ENCODE data around the gene ADAMTS9. TPM values are rescaled to one million over a fixed set of nuclear protein-coding genes. Genes with fewer than 3 reads are reported as not detected.

The ADAMTS9 gene
- total RNA-seq, 1 donor from 2014 or later = 58.3 TPM

DNA sequence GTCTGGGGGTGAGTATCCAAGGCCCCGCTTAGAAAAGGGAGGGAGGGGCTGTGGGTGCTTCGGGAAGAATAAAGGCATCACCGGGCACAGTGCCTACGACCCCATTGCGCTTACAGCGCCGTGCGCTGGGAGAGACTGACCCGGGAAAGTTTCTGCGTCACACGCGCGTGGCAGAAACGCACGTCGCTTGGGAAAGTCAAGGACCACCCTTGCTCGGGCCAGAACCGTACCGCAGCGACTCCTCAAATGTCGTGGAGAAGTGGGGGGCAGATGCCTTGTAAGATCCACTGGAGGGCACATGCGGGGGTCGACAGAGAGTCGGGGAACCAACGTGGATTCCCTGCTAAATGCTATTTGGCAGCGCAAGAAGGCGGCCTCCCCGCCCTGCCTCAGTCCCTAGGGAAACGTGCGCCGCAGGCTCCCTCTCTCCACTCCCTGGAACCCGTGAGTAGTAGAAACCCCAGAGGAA is 2.4 kb downstream of the ADAMTS9 start:
- no peak for DNase-seq (ENCODE audit: low read depth, low spot score)

DNA sequence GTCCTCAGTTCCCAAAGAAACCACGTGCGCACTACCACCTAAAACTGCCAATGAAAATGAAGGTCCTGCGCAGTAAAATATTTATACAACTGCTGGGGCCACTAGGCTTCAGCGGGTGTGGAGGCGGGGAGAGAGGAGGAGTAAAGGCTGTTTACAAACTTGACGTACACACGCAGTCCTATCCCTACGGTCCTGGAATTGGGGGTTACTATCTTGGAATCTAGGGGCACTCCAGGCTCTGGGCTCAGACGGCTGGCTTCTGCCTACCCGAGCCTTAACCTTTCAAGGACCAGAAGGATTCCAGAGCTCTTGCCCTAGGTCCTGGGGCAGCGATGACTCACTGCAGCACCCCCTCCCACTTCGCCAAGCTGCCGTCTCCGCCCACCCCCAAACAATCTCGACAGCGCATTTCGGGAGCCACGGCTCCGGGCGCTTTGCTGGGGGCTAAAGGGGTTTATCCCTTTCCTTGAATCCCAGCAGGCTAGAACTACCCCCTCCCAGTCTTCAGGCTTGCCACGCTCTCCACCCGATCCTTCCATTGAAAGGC is 3.0 kb downstream of the ADAMTS9 start:
- DNase-seq (ENCODE audit: low read depth, low spot score) = no peak

DNA sequence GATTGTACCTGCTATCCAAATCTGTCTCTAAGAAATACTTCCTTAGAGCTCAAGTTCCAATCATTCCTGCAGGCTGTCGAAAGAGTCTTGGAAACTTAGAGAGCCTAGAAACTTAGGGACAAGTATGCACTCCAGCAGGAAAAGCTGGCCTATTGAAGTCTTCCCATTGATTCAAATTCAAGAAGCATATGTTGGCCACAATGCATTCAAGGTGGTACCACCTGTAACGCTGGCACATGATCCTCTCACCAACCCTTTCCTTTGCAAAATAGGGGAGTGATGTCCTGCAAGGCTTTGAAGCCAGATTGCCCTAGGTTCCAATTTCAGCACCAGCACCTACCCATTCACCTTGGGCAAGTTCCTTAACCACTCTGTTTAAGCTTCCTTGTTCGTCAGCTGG is 6.0 kb downstream of the ADAMTS9 start:
- no peak for DNase-seq (ENCODE audit: low read depth, low spot score)

DNA sequence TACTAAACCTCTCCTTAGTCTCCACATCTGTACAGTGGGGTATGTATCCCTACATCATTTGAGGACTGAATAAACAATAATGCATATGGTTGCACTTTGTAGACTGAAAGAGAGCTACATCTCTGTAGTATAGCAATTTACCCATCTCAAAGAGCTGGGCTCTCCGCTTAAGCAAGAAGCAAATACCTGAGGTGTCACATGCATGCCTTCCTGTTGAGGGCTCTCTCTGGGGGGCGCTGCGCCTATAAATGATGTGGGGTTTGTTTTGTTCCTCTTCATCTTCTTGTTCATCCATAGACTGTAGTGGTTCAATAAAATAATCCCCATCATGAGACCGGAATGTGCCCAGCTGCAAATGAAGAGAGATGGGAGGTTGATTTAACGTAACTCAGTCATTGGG is 6.8 kb downstream of the ADAMTS9 start:
- no peak for DNase-seq (ENCODE audit: low read depth, low spot score)

DNA sequence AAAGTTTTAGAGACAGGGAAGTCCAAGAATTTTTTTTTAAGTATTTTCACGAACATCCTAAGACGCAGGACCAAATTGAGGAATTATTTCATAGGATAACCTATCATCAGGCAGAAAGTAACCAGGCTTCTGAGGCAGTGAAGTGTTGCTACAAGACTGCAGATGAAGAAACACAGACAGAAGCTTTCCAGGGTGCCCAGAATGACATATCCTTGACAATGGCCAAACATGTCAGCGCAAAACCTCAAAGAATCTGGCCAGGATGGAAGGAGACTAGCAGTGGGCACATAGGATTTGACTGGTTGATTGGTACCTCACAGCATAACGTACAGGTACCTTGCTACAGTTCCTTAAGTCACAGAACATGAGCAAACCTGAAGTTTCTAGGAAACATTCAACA is 7.5 kb downstream of the ADAMTS9 start:
- DNase-seq (ENCODE audit: low read depth, low spot score) = no peak

DNA sequence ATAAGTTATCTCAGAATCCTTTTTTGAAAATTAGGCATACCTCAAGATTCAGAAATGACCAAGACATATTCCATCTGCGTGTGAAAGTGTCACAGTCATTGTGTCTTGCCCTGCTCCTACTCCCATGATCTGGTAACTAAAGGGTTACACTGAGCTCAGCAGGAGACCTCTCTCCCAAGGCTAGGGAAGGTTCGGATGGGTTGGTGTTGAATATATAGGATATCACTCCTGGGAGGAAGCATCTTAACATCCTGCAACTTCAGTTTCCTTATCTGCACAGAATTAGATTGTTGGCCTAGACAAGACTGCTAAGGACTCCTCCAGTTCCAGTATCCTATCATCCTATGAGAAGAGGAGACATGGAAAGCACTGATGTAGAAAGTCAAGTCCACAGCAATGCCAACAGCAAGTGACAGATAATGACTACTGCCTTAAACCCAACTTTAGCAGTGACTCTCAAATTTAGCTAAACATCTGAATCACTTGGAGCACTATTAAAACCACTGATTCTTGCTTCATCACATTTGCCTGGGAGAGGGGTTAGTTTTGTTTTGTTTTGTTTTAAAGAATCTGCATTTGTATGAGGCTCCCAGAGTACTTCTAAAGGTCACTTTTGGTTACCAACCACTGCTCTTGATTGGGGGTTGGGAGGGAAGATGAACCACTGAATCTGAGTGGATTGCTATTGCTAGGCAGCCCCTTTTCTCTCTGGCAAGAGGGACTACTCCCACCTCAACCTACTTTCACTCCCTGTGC is 9.7 kb downstream of the ADAMTS9 start:
- no peak for DNase-seq (ENCODE audit: low read depth, low spot score)

DNA sequence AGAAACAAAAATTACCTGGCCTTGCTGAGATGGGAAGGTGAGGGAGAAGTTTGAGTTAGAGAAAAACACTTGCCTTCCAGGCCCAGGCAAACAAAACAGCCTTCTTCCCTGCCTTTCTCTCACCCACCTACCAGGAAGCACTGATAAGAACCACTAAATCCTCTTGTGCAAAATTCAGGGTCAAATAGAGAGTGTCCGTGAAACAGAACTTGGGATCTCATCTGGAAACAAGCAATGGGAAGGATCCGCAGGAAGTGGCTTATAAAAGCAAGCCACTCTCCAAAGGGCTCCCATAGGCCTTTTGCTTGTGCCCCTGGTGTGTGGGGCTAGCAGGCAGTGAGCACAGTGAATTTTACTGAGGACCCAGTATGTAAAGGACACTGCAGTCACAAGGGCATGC is 11.0 kb downstream of the ADAMTS9 start:
- no peak for DNase-seq (ENCODE audit: low read depth, low spot score)

DNA sequence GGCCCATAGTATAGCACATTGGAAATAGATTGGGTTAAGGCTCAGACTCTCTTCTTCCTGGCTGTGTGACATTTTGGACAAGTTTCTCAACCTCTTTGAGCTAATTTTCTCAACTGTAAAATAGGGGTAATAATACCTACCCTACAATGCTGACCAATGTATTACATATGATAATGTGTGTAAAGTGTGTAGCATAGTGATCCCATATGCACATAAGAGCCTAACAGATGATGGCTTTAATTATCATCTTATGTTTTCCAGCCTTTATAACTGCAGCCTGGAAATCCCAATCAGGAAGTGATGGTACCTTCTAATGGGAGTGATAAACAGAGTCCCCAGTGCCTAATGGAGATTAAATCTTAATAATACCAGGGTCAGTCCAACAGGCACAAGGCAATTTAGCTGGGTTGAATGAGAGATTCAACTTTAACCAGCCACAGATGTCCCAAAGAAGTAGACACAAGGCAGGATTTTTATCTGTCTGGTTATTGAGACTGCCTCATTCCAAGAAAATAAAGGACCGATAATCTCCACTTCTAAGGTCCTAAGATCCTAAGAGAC is 12.0 kb downstream of the ADAMTS9 start:
- no peak for DNase-seq (ENCODE audit: low read depth, low spot score)

DNA sequence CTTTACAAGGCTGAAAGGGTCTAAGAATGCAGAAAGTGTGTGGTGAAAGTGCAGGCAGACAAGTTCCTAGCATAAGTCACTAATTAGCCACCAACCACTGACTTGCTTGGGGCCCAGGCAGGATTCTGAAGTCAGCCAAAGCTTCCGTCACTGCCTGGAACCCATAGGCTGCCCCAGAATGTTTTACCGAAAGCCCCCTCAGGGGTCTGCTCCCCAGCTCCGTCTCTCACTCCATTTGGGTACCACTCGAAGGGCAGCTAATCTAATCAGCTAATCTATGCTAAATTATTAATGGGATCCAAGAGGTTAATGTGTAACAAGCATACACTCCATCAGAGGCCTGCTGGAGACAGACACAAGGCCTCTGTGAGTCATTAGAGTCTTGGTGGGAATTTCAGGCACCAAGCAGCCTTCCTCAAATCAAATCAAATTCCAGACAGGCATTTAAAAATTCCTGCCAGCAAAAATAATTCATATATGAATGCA is 13.2 kb downstream of the ADAMTS9 start:
- no peak for DNase-seq (ENCODE audit: low read depth, low spot score)

DNA sequence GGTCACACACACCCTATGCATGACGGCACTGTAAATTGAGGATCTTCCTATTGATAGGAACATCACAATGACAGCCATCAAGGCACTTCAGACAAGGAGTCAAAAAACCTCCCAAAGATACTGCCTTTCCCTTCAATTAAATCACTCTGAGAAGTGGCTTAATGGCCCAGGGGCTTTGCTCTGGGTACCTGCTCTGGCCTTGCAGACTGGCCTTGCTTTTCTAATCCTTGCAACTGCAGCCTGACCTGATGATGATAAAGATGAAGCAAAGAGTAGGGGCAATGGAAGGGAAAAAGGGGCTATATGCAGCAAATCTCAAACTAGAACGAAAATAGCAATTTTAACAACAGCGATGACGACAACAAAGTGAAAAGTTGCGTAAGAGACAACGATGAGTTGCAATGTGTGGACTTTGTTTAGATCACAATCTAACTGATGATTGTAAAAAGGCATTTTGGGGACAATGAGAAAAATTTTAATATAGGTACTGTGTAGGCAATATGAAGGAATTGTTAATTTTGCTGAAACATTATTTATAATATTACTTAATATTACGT is 14.6 kb downstream of the ADAMTS9 start:
- no peak for DNase-seq (ENCODE audit: low read depth, low spot score)

DNA sequence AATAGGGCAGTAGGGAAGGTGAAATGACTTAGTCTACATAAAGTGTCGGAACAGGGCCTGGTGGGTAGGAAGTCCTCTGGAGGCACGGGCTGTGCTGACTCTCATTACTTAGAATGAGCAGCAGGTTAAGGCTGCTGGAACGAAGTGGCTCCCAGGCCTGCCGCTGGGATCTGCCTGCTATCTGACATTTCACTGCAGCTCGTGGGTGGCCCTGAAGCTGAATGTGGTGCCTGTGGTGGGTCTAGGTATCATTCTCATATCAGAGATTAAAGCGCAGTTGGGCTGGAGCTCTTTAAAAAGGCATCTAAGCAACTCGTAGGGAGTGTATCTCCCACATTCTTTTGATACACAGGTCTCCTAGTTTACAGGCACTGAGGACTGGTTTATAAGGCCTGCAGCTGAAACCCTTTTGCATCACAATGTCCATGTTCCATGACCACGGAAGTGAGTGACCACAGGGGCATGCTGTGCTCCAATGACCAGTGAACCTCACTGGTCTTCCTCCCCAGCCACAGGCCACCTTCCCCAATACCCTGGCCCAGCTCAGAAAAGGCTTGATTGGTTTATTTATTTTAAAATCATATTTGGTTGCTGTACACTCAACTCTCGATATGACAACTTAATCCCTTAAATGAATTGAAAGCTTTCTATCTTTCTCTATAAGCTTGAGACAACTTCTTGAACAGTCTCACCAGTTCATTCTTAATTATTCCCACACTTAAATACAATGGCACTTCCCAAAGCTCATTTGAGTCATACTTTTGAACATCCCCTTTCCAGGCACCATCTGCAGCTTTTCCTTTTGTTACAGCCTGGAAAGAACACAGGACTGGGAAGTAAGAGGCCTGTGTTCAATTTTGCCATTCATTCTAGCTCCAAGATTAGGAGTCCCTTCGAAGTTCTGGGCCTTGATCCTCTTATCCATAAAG is 19.0 kb downstream of the ADAMTS9 start:
- DNase-seq (ENCODE audit: low read depth, low spot score) = no peak

DNA sequence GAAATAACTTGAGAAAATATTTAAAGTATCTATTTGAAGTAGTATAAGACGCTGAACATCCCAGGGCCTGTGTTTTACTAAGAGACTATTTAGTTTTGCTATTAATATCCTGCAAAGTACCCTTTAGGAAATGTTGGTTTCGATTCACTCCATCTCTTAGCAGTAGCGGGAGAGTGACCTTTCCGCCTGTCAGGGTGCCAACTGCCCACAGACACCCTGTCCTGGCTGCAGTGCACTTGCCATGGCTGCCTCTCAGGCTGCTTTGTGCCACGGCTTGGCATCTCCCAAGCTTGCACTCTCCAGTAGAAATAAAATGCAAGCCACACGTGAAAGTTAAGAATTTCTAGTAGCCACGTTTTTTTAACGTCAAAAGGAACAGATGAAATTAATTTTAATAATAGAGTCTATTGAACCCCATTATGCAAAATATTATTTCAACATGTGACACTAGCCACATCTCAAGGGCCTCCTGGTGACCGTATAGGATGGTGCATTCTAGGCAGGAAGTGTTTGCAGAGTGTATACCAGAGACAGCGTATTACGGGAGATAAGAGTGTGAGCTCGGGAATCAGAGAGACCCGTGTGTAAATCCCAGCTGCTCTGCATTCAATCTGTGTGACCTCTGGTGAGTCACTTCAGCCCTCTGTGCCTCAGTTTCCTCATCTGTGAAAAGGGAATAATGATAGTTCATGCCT is 19.8 kb downstream of the ADAMTS9 start:
- DNase-seq (ENCODE audit: low read depth, low spot score) = no peak

DNA sequence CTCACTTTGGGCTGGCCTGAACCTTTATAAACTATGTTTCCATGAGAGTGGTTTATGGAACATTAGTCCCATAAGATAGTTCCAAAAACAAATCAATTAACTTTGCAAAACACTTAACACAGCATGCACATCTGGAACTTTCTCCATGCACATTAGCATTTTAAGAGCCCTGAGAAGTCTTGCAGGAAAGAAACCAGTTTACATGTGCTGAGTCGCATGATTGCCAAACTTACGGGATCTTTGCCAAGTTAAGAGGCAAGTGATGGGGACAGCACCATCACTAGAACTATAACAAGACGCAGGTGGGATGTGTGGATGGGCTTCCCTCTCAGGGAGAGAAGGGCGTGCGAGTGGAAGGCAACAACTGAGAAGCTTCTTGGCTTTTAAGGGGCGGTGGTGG is 20.7 kb downstream of the ADAMTS9 start:
- DNase-seq (ENCODE audit: low read depth, low spot score) = no peak

DNA sequence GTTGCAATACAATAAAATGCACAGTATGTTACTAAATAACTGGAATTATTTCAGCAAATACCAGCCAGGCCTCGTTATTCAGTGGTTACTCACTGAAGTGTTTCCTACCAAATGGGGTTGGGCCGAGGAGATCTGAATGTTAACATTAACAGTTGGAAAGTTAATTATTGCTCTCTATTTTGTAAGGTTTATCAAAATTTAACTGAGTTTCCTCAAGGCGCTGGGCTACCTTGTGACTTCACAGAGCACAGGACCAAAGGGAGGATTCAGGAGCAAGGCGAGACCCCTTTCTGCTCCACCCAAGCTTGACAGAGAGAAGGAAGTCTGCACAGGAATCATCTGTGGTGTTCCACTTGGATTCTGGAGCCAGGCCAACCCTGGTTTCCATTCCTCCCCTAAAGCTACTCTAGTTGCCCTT is 21.6 kb downstream of the ADAMTS9 start:
- DNase-seq (ENCODE audit: low read depth, low spot score) = no peak

DNA sequence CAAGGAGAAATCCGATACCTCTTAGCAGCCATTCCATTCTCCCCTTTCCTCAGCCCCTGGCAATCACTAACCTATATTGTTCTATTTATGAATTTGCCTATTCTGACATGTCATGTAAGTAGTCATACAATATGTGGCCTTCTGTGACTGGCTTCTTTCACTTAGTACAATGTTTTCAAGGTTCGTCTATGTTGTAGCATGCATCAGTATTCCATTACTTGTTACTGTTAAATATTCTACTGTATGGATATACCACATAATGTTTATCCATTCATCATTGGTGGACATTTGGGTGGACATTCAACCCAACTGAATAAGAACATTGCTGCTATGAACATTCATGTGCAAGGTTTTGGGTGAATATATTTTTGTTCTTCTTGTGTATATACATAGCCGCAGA is 23.4 kb downstream of the ADAMTS9 start:
- no peak for DNase-seq (ENCODE audit: low read depth, low spot score)

DNA sequence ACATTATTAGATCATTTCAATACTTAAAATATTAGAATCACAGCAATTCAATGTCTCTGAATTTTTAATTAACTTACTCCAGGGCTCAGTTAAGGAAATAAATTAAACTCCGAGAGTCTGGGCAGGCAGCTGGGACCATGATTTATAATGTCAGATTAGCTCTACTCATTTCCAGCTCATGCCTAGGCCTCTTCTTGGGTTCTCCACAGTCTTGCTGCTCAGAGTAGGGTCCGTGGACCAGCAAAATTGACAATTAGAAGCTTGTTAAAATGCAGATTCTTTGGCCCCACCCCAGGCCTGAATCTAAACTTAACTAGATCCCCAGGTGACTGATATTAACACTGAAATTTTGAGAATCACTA is 28.2 kb downstream of the ADAMTS9 start:
- no peak for DNase-seq (ENCODE audit: low read depth, low spot score)

DNA sequence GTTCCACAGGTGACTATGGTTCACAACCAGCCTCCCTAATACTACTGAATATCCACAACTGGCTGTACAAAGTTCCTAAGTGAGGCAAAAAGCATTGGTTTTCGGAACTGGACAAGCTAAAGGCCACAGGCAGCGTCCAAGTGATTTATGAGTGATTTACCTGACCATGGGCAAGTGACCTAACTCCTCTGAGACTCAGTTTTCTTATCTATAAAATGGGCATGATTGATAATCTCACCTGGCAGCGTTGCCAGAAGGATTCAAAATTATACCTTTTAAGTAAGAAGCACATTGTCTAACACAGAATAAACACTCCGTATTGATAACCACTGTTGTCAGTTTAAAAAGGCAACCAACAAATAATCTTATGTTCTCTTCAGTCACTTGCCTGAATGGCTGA is 29.8 kb downstream of the ADAMTS9 start:
- DNase-seq (ENCODE audit: low read depth, low spot score) = no peak

DNA sequence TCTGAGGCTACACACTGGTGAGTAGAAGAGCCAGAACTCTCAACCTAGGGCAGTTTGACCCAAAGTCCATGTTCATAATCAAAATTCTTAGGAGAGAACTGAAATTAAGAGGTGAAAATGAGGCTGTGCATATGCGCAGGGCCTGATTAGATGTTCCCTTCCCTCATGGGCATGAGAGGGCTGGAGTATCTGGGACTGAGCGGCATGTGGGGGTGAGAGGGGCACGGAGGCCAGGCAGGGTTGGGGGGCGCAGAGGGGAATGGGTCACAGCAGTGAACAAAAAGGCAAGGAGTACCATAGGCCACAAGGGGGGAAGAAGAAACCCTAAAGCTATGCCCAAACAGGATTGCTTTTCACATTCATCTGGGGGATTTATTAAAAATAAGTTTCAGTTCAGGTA is 31.3 kb downstream of the ADAMTS9 start:
- DNase-seq (ENCODE audit: low read depth, low spot score) = no peak

DNA sequence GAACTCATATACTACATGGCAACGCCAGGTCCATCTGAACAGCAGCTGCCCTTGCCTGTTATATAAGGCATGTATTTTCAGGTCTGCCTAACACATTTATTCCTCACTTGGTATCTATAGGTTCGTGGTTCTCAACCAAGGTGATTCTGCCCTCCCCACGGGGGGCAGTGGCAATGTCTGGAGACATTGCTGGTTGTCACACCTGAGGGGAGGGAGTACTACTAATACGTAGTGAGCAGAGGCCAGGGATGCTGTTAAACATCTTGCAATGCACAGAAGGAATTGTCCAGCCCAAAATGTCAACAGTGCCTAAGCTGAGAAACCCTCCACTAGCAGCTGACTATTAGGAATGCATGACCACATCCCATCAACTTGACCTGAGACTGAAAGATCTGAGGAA is 32.6 kb downstream of the ADAMTS9 start:
- no peak for DNase-seq (ENCODE audit: low read depth, low spot score)

DNA sequence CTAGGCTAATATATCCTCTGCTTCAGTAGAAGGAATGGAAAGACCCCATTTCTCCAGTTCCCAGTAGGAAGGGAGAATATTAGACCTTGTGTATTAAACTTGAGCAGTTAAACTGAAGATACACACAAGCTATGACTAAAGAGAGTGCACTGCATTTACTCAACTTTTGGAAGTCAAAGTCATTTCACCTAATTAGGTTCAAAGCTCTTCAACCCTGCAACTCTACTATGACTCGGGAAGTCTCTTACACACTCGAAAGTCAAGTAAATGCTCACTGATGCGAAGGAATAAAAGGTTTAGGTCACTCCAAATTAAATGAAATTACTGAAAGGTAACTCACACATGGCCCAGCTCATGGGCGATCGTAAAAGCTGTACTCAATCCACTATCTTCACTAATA is 33.8 kb downstream of the ADAMTS9 start:
- no peak for DNase-seq (ENCODE audit: low read depth, low spot score)

DNA sequence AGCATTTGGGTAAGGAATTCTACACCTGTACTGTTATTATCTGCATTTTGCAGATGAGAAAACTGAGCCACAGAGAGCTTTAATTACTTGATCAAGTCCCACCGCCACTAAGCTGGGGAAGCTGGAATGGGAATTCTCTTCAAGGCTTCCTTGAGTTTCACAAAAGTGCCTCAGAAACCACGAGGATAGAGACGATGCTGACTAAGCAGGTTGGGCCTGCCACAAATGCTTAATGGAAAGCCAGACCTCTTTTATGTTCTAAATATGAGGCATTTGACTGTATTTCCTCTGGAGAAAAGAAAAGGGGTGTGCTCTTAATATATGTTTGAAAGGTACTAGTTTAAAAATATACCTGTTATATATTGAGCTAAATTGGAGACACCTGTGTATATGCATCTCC is 34.7 kb downstream of the ADAMTS9 start:
- no peak for DNase-seq (ENCODE audit: low read depth, low spot score)

Data from pulmonary artery endothelial cell (primary cell).